GM12892 (cell line): Measurements from ENCODE around the gene ELL2.

Source experiments
- DNase-seq: peaks from one replicate; pipeline ENCODE4 v3.0.0; 2011; ENCODE audit not compliant: insufficient read length
- FAIRE-seq: peaks from 2 replicates; lab custom pipeline; 2011; peaks lifted over from hg19 to GRCh38; lab: Jason Lieb, UNC
- POLR2A ChIP-seq: IDR thresholded peaks from 2 replicates; pipeline ENCODE4 v1.6.1; 2011; ENCODE audit warnings: low read depth, low read length, control low read depth
- POLR2AphosphoS5 ChIP-seq: IDR thresholded peaks from 2 replicates; pipeline ENCODE4 v1.6.1; 2011; ENCODE audit warnings: low read depth, low read length, control low read depth
- TAF1 ChIP-seq: IDR thresholded peaks from 2 replicates; pipeline ENCODE4 v1.6.1; 2011; ENCODE audit warnings: low read depth, mild to moderate bottlenecking, control low read depth, low read length, borderline replicate concordance

The ELL2 gene

DNA sequence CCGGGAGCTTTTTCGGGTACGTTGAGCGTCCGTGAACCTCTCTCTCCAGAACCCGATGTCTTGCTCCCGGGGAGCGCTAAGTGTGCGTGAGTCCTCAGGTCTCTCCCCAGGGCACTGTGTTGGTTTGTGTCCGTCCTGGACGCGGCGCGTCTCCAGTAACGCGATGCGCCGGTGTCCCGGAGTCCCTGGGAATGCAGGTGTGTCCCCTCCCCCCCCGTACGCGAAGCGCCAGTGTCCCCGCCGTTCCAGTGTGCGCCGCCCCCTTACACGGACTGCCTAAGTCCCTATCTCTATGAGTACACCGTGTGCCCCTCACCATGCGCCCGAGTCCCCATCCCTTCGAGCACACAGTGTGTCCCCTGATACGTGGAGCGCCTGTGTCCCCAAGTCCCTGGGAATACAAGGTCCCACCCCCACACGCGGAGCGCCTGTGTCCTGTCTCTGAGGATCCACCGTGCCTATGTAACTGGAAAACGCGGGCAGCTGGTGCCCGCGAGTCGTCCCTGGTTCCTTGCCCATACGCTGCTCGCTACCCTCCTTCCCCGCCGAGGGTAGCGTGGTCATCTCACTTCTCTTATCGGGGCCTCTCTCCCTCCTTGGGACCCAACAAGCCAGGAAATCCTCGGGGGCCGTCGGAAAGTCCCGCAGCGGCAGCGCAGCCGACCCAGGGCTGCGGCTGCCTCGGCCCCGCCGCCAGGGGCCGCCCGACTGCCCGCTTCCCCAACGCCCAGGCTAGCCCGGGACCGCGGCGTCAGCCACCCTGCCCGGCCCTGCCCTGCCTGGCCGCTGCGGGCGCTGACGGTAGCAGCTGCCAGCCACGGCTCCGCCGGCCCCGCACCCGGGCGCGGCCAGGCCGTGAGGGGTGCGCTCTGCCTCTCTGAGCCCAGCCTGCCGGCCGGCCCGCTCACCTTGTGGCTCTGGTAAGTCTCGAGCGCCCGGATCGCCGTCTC is 709 bp downstream of the ELL2 start:
- DNase-seq (peak; percentile 58), FAIRE-seq (peak; percentile 70)
- no peak for TF ChIP-seq TAF1
- no peak; the same call in 1 of the 2 replicates for TF ChIP-seq POLR2AphosphoS5
- TF ChIP-seq POLR2A, result 0 out of 2 replicates have a peak, but pooled peaks have one; percentile 13

DNA sequence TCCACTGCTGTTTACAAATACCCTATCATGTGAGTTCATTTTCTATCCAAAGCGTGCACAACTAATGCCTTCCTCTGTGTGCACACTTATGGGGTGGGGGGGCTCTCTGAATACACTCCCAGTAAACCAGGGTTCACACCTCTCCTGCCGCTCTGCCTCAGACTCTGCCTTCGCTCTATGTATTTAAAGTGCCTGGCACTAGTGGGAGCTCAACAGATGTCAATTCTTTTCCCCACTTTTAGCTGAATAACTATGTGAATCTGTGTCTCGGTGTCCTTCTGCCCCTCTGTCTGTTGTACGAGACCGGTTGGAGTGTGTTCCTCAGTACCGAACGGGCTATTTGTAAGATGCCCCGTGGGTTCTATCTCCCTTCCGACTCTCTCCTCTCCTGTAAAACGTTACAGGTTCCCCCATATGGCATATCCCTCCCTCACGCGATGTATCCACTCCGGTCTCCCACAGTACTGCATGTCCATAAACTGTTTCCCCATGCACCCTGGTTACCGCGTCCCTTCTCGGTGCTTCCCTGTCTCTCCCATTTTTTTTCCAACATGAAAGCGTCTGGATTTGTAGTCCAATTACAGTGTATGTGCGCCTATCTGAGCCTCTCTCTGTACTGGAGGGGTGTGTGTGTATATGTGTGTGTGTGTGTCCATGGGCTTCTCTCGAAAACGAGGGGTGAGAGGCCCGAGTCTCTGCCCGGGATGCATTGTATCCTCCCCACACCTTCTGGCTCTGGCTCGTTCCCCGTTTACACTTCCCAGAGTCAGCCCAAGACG is 1.6 kb downstream of the ELL2 start:
- FAIRE-seq (no peak), DNase-seq (no peak)
- TF ChIP-seq POLR2A (no peak), TAF1 (no peak), POLR2AphosphoS5 (no peak; the same call in none of the 2 replicates)

DNA sequence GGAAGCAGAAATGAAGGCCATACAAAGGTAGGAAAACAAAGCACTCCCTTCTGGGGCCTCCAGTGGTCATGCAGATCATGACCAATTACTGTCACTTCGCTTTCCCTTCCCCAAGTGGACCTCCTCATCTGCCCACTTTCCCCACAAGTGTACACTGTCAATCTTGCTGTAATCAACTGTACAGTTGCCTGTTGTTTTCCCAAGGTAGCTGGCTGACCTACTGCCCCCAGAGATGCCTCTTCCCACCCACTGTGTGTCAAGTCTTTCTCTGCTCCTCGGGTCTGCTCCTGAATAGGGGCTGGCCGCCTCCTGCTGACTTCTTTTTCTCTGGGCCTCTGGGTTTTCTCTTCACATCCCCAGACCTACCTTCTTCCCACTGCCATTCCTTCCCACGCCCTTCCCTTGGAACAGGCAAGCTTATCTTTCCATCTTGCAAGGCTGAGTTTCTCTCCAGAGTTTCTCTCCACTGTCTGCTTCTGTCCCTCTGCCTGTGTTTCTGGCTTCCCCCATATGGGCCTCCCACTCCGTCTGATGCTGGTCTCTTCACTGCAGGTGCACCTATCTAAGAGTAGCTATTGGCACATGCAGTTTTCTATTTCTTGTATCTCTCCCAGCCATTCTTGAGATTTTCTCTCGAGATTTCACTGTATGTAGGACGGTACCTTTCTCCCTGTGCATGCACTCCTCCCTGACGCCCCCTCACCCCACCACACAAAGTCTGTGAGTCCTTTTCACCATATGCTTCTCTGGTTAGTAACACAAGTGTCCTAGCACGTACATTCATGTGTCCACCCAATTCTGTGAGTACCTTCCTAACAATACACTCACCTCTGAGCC is 2.4 kb downstream of the ELL2 start:
- TF ChIP-seq POLR2AphosphoS5, result no peak
- TF ChIP-seq POLR2A, result no peak
- no peak for TF ChIP-seq TAF1
- peak; percentile 66 for FAIRE-seq
- no peak for DNase-seq

DNA sequence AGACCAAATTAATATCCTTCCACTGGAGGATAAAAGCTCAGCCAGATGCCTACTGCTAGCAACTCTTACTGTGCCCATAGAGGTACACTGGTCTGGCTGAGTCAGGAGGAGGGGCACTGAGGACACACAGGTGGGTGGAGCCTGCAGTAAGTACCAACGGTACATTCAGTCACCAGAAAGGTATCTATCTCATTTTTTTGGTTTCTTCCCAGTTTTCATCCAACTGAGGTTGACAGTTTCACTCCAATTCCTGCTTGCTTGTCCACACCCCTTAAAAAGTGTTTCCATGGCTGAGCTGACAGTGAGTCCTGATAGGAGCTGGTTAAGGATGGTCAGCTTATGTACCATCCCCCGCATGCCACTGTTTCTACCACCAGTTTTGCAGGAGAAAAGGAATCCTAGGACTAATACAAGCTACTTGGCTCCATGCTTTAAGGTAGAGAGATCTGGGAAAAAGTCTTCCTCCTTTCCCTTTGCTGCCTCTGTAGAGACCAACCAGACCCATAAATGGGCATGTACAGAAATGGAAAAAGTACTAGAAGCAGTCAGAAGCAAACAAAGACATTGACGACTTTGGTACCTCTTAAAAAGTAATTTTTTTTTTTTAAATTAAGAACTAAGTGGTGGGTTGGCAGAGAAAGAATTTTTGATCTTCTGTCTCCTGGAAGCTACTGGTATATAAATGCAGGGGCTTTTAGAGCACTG is 3.2 kb downstream of the ELL2 start:
- FAIRE-seq (no peak), DNase-seq (no peak)
- TF ChIP-seq POLR2A (no peak; the same call in 1 of the 2 replicates), POLR2AphosphoS5 (no peak)

DNA sequence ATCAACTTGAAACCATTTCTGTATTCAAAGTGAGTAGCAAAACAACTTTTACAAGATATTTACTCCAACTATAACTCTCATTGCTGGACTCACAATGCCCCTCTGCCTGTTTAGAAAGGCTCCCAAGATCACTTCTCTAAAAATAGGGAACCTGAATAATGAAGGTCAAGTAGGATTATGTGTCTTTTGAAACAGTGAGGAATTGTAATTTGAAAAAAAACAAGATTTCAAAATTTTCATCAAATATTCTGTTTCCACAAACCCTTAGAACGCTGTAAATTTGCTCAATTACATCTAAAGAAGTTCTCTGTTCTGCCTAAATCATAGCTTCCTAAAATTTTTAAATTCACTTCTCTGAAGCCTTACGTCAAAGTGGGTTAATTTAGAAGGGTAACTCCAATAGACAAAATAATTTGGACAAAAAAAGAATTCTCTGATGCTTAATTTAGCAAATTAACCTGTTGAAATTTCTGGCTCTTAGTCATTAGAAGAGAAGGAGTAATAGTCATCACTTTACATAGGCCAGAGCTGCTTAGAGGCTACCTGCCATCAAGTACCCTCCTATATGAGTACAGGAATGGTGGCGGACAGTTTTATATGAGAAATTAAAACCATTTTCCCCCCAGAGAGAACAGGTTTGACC is 4.0 kb downstream of the ELL2 start:
- DNase-seq, result no peak
- TF ChIP-seq POLR2A (no peak), TAF1 (no peak), POLR2AphosphoS5 (no peak)
- no peak for FAIRE-seq

DNA sequence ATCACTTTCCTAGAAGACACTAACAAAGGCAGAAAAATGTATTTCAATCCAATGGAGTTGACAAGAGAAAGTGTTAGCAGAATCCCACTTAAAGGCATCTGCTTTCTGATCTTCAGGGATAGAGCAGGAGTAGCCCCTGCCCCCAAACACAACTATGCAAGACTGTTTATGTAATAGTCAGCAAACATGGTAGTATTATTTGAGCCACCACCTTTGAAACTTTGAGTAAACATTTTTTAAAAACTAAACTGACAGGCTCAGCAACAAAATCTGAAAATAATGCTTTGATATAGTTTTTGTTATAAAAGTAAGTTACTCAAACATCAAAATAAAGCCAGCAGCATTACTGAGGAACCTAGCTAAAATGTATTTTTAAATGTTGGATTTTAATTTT is 4.8 kb downstream of the ELL2 start:
- no peak for FAIRE-seq
- no peak for DNase-seq
- TF ChIP-seq POLR2AphosphoS5, result no peak
- no peak for TF ChIP-seq TAF1
- TF ChIP-seq POLR2A, result no peak

DNA sequence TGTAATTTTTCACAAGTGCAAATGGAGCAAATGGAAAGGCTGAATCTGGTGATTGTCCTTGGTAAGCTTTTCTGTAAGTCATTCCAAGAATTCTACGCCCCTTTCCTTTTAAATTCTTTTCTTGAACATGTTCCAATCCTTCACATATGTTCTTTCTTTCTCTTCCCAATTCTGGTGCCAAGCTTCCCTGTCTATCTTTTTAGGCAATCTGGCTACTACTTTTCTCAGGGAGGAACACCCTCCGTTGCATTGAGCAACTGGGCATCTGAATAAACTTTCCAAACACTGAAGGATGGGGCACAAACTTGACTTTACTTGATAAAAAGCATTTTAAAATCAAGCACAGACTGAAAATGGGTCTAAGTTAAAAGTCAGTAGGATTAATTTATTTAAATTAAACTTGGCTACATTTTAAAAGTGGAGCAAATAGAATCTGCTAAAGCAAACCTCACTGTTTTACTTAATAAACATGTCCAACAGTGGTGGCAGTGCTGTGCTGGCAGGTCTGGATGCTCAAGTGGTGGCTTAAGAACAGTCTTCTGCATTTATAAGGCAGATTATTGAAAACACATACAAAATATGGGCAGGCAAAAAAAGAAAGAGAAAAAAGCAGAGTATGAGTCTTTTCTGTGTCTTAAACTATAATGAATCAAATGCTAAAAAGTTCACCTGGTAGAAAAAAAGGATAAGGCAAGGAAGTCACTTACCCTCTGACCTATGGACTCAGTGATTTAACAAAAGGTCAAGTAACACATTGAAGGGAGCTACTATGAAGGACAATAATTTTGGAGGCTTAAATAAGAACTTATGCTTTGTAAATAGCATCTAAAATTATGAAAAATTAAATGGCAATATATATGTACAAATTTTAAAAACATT is 5.4 kb downstream of the ELL2 start:
- FAIRE-seq (no peak), DNase-seq (no peak)
- TF ChIP-seq POLR2A, result no peak
- TF ChIP-seq POLR2AphosphoS5, result no peak
- no peak for TF ChIP-seq TAF1

DNA sequence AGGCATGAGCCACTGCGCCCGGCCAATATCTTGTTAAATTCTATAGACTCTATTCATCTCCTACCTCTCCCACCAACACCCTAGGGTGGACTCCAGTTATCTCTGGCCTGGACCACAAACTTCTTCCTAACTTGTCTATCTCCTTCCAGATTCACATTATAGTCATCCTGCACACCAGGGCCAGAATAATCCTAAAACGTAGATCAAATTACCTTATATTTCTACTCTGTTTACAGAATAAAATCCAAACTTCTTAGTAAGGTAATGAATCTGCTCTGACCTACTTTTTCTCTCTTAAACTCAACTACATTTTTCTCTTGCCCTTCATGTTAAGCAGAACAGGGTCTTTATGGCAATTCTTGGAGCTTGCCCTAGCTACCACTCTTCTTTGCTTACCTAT is 6.9 kb downstream of the ELL2 start:
- no peak for FAIRE-seq

DNA sequence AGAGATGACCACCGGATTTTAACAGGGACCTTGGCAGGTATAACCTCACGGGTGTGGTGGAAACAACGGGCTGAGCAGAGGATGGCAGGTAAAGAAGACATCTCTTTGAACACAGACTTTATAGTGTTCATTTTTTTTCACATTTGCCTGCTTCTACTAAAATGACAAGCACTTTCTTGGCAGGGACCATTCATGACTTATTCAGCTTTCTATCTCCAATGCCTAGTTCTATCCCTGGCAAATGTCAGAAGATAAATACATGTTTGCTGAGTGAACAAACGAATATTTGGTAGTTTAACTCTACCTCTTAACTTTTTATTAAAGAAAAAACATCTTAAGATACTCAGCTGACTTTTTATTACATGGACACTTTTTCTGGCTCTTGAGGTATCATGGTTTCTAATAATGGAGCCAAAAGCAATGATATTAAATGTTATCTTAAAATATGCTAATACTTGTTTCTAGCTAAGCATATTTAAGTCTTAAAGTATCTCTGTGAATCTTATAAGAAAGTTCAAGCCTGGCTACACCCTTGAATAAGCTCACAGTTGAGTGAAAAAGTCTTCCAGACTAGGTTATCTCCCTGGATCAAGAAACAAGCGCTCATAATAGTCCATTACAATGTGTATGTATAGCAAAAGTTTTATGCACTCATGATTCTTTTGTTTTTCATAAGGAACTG is 8.5 kb downstream of the ELL2 start:
- FAIRE-seq (no peak), DNase-seq (no peak)
- TF ChIP-seq POLR2AphosphoS5 (no peak), POLR2A (no peak), TAF1 (no peak)

More for the DNA sequence above, 6.9 kb downstream of the ELL2 start:
- DNase-seq, result no peak
- TF ChIP-seq POLR2AphosphoS5 (no peak), POLR2A (no peak), TAF1 (no peak)
